Fibroblast of lung (primary cell): ENCODE results near the gene AHR.

Experiments used
- CTCF ChIP-seq, 2 donors: IDR thresholded peaks in 1 of 2; conservative IDR thresholded peaks in 1 of 2; 1 replicate in 1 of 2; 2 replicates in 1 of 2; pipeline ENCODE4 v1.5.1; 2011 to 2012; ENCODE audit warnings: low read length in 2 of 2, control low read depth in 1 of 2, inconsistent platforms in 1 of 2, low read depth in 1 of 2, mild to moderate bottlenecking in 1 of 2
- EZH2 ChIP-seq: IDR thresholded peaks from 2 replicates; pipeline ENCODE4 v1.5.1; 2012; ENCODE audit warnings: low read length, control low read depth, mild to moderate bottlenecking; ENCODE audit errors: missing control alignments

DNA sequence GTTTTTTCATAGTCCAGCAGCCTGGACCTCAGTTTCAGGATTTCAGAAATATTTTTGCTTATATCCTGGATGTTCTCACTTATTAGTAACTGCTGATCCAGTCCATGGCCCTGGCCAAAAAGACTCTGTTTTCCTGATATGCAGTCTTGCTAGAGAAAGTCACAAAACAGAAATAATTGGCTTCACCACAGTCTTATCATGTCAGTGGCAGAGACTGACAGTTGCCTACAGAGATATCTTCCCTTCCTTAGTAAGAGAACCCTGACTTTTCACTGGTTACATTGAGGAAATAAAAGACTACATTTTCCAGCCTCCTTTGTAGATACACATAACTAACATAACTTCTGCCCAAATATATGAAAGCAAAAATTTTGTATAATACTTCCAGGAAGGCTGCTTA lies 56.6 kb downstream of the AHR start:
- TF ChIP-seq CTCF (conservative IDR thresholded peaks at IDR 0.05 in 1 of 2, IDR thresholded peaks at IDR 0.05 in 1 of 2; ENCODE audit: low read depth in 1 of 2, low read length in 2 of 2) (no peak), EZH2 (no peak)
